Skin of body (tissue), 2 donors: ENCODE data around the gene SPEN. TPM values are rescaled to one million over a fixed set of nuclear protein-coding genes. Genes with fewer than 3 reads are reported as not detected.
"Not testable (repeated sequence)": the region's sequence is repeated elsewhere in the genome, so short reads cannot be mapped to it uniquely, and the experiment has no call there.

ENCODE experiments used
- DNase-seq: peaks from one replicate; lab custom pipeline; 2025; lab: John Stamatoyannopoulos, UW
- total RNA-seq: library from RNA; depleted of rRNA; stranded (reverse); fragments of >200 nt; gene quantifications from one replicate; pipeline ENCODE4 v1.2.3, GENCODE V29; 2014

The SPEN gene, protein sequence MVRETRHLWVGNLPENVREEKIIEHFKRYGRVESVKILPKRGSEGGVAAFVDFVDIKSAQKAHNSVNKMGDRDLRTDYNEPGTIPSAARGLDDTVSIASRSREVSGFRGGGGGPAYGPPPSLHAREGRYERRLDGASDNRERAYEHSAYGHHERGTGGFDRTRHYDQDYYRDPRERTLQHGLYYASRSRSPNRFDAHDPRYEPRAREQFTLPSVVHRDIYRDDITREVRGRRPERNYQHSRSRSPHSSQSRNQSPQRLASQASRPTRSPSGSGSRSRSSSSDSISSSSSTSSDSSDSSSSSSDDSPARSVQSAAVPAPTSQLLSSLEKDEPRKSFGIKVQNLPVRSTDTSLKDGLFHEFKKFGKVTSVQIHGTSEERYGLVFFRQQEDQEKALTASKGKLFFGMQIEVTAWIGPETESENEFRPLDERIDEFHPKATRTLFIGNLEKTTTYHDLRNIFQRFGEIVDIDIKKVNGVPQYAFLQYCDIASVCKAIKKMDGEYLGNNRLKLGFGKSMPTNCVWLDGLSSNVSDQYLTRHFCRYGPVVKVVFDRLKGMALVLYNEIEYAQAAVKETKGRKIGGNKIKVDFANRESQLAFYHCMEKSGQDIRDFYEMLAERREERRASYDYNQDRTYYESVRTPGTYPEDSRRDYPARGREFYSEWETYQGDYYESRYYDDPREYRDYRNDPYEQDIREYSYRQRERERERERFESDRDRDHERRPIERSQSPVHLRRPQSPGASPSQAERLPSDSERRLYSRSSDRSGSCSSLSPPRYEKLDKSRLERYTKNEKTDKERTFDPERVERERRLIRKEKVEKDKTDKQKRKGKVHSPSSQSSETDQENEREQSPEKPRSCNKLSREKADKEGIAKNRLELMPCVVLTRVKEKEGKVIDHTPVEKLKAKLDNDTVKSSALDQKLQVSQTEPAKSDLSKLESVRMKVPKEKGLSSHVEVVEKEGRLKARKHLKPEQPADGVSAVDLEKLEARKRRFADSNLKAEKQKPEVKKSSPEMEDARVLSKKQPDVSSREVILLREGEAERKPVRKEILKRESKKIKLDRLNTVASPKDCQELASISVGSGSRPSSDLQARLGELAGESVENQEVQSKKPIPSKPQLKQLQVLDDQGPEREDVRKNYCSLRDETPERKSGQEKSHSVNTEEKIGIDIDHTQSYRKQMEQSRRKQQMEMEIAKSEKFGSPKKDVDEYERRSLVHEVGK (N-terminal part only)
- total RNA-seq, result 46.5 TPM

GRCh38 chr1:15847100-15847892 lies at the start of gene SPEN:
SPEN (plus strand) TSS chr1:15847707; CDS start chr1:15848068, 361 bp downstream.
- DNase-seq, result peak; percentile 96

GRCh38 chr1:15799004-15799867 lies 48.3 kb upstream of the SPEN start:
- no peak for DNase-seq

DNA sequence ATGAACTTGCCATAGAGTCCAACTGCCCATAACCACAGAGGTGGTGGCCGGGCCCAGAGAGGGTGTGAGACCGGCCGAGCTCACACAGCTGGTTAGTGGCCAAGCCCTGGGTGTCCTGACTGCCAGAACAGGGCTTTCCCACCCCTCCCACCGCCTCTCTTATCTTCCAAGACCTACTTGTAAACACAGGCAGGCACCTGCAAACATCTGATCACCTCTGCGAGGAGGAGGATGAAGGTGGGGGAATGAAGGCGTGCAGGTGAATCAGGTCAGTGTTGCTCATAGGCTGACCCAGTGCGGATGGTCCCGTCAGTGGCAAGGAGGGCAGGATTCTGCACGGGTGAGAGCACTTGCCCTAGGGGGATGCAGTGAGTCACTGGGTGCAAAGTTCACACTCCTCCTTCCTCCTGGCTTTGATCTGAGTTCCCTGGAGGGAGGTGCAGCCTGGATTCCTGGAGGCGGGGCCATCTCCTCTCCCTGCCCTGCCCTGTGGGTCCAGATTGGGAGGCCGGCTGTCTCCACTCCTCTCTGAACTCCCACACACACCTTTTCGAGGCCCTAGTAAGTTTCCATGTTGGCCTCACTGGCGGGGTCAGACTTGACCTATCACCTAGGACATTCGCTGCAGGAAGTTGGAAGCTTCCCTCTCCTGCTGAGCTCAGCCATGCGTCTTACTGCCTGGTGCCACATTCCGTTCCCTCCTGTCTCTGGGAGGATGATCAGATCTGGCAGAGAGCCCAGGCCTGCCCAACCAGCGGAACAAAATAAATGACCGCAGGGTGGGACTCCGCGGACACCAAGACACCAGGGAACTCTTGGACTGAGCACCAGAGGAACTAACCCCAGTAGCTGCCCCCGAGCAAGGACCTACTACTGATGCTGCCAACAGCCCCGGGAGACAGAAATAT lies 47.3 kb upstream of the SPEN start:
- DNase-seq, result no peak

DNA sequence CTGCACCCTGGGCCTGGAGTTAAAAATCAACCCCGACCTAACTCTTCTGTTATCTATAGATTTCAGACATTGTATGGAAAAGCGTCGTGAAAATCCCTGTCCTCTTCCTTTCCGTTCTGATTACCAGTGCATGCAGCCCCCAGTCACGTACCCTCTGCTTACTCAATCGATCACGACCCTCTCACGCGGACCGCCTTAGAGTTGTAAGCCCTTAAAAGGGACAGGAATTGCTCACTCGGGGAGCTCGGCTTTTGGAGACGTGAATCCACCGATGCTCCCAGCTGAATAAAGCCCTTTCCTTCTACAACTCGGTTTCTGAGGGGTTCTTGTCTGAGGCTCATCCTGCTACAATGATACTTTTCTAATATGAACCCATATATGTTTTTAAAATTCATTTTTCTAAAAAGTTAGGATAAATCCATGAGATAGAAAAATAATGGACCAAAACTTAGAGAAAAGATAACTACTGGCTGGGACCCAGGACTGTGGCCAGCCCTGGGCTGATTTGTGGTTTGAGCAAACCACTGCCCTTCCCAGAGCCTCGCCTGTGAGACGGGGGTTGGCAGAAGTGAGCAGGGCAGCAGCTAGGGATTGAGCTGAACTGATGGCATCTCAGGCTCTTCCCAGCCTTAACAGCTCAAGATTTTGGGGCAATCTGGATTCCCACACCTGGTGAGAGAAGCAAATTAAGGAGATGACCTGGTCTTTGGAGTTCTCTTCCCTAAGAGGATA lies 45.1 kb upstream of the SPEN start:
- DNase-seq, result no peak

- DNase-seq, result no peak
Measured at GRCh38 chr1:15803380-15803779, 44.1 kb upstream of the SPEN start.

DNA sequence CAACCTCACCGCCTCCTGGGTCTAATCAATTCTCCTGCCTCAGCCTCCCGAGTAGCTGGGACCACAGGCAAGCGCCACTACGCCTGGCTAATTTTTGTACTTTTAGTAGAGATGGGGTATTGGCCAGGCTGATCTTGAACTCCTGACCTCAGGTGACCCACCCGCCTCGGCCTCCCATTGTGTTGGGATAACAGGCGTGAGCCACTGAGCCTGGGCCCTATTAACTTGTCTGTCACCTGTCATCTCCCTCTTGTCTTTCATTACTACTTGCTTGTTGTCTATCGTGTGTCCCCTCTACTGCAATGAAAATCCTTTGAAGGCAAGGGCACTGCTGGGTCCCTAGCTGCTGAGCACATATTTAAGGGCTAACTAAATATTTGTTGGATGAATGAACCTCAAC lies 43.4 kb upstream of the SPEN start:
- no peak for DNase-seq

- no peak for DNase-seq
Measured at GRCh38 chr1:15807121-15807520, 40.4 kb upstream of the SPEN start.

DNA sequence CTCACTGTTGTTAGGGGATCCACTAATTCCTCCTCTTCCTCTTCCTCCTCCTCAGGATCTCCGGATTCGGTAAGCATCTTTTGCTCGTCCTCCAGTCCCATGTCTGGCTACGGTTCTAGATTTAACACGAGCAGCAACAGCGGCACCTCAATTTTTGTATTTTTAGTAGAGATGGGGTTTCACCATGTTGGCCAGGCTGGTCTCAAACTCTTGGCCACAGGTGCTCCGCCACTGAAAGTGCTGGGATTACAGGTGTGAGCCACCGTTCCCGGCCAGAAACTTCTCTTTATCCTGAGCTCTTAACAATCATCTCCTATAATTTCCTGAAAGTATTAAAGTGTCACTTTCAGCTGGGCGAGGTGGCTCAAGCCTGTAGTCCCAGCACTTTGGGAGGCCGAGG lies 40.0 kb upstream of the SPEN start, which contains the start of gene UQCRHL:
TSS of gene UQCRHL (minus strand) at position 101 of the 400 bp plus-strand sequence. CDS start at position 101, 0 bp downstream.
- not testable (repeated sequence) for DNase-seq

DNA sequence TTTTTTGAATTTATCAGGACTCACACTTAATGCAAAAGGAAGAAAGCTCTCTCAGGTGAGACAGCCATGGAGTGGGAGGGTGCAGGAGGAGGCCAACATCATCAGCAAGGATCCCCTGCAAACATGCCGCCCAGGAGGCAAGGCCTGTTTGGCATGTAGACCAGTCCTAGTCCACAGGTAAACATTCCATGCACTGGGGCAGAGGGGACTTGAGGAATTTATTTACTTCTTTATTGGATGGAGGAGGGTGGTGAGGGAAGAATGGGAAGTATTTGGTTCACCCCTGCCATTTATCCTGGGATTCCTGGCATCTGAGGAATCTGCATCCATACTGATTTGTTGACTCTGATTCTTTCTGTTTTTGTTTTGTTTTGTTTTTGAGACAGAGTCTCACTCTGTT lies 38.6 kb upstream of the SPEN start:
- DNase-seq, result no peak

DNA sequence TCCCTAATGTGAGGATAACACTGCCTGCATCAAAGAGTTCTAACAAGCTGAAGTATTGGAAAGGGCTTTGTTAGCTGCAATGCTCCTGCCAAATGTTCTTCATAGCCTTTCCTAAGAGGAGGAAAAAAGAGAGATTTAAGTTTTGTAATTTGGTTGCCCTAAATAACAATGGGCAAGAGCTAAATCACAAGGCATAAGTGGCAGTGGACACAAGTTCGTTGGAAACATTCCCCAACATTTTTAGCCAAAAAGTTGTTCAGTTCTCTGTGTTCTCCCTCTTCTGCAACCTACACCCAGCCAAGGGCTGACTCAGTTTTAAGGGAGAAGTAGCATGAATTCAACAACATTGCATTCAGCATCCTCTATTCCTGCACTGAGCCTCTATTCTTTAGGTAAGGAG lies 37.4 kb upstream of the SPEN start:
- no peak for DNase-seq

GRCh38 chr1:15816674-15817073 lies 30.8 kb upstream of the SPEN start:
- no peak for DNase-seq

- DNase-seq, result no peak
Measured at GRCh38 chr1:15820478-15820877, 27.0 kb upstream of the SPEN start.

- DNase-seq, result no peak
Measured at GRCh38 chr1:15825800-15826199, 21.7 kb upstream of the SPEN start.

DNA sequence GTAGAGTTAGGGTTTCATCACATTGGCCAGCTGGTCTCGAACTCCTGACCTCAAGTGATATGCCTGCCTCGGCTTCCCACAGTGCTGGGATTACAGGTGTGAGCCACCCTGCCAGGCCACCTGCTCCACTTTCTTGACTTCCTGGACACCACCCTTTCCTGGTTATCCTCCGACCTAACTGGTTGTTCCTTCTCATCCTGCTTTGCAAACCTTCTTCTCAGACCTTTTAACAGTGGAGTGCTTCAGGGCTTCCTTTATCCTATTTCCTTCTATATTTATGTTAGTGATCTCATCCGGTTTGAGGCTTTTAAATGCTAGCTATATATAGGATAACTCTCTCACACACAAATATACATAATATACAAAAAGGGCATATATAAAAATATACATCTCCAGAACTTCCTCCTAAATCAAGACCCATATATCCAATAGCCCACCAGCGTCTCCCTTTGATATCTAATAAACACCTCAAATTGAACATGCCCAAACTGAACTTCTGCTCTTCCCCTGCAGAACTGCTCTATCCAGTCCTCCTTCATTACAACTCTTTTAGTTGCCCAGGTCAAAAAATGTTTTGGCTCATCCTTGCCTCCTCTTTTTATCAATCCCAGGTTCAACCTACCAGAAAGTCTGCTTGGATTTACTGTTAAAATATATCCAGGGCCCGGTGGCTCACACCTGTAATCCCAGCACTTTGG lies 20.5 kb upstream of the SPEN start:
- no peak for DNase-seq

DNA sequence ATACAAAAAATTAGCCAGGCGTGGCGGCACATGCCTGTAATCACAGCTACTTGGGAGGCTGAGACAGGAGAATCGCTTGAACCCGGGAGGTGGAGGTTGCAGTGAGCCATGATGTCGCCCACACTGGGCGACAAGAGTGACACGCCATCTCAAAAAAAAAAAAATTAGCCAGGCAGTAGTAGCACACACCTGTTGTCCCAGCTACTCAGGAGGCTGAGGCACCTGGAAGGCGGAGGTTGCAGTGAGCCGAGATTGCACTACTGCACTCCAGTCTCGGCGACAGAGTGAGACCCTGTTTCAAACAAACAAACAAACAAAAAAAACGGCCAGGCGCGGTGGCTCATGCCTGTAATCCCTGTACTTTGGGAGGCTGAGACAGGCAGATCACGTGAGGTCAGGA lies 19.9 kb upstream of the SPEN start:
- DNase-seq, result not testable (repeated sequence)

- DNase-seq, result not testable (repeated sequence)
Measured at GRCh38 chr1:15828931-15829330, 18.6 kb upstream of the SPEN start.

DNA sequence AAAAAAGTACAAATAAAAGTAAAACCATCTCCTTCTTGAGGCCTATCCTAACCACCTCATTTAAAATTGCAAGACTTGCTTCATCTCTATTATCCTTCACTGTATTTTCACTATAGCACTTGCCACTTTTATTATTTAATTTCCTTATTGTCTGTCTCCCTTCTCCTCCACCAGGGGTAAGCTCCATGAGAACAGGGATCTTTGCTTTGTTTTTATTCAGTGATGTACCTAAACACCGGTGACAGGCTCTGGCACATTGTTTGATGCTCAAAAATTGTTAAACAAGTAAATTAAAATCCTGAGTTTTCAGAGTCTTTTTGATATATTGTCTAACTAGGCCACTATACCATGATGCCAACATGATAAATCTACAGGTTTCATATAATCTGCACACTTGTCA lies 17.2 kb upstream of the SPEN start:
- DNase-seq, result no peak
